ENCODE data around the gene SLC46A1. TPM values are rescaled to one million over a fixed set of nuclear protein-coding genes. Genes with fewer than 3 reads are reported as not detected.
"Not testable (repeated sequence)": the region's sequence is repeated elsewhere in the genome, so short reads cannot be mapped to it uniquely, and the experiment has no call there.

Gene SLC46A1
- 46.2 TPM for total RNA-seq

DNA sequence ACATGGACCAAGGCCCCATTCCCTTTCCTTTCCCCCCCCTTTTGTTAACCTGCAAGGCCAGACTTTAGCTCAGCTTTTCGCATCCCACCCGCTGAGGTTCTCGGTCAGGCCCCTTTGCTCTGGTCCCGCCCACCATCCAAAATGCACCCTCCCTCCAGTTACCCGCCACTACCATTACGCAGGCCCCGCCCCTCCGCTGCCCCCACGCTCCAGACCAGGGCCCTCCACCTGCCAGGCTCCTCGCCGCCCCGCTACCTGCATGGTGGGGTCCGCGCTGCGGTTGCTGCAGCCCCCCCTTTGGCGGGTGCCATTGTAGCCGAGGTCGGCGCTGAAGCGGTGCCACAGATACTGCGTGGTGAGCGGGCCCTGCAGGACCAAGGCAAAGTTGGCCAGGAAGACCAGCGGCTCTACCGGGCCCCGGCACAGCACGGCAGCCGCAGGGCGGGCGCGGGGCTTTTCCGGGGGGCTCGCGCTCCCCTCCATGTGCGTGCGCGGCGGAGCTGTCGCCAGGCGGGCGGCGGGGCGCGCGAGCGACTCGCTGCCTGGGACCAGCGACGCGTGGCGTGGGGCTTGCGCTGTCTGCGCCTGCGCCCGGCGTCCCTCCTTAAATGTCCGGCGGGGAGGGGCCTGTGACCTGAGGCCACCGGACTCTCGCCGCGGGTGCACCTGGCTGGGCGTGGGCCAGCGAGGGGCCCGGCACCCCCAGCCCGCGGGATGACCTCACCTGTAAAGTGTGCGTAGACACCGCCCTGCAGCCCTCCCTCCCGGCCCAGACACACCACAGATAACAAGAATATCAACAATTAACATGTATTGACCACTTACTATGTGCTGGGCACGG is at the start of gene SLC46A1:
TSS of gene SLC46A1 (minus strand) at position 581 of the 841 bp plus-strand sequence. CDS start at position 483, 98 bp downstream.
- DNase-seq (ENCODE audit: low spot score) = peak; percentile 43

DNA sequence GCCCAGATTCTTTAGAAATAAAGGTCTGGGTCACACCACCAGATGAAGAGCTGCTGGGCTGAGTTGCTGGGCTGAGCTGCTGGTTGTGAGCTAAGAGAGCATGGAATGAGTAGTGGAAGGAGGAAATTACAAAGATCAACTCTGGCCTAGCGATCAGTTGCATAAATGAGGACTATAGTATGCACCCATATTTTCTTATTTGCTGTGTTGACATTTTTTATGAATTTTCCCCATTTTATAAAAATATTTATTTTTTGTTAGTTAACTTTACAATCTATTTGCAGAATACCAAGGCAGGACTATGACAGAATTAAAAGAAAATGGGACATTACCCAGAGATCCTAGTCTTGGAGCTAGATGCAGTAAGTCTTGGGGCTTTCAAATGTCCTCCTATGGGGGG is 43.8 kb upstream of the SLC46A1 start:
- DNase-seq (ENCODE audit: low spot score) = no peak

DNA sequence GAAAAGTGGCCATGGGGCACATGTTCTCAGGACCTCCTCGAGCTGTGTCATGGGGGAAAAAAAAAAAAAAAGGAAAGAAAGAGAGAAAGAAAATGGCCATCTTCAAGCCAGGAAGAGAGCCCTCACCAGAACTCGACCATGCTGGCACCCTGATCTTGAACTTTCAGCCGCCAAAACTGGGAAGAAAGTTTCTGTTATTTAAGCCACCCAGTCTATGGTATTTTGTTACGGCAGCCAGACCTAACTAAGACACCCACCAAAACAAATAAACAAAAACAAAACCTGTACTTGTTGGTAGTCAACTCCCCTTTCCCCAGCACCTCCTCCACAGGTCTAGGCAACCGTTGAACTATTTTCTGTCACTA is 41.4 kb upstream of the SLC46A1 start:
- no peak for DNase-seq (ENCODE audit: low spot score)

DNA sequence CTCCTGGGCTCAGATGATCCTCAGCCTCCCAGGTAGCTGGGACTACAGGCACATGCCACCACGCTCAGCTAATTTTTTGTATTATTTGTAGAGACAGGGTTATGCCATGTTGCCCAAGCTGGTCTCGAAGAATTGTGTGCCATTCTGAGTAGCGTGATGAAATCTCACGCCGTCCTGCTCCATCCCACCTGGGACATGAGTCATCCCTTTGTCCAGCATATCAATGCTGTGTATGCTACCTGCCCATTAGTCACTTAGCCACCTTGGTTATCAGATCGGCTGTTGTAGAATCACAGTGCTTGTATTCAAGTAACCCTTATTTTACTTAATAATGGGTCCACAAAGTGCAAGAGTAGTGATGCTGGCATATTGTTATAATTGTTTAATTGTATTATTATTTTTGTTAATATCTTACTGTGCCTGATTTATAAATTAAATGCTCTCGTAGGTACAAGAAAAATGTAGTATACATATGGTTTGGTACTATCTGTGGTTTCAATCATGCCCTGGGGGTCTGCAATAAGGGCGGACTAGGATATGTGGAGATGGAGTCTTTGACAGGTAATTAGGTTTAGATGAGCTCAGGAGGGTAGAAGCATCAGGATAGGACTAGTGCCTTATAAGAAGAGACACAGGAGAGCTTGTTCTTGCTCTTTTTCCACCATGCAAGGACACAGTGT is 40.8 kb upstream of the SLC46A1 start:
- no peak for DNase-seq (ENCODE audit: low spot score)

DNA sequence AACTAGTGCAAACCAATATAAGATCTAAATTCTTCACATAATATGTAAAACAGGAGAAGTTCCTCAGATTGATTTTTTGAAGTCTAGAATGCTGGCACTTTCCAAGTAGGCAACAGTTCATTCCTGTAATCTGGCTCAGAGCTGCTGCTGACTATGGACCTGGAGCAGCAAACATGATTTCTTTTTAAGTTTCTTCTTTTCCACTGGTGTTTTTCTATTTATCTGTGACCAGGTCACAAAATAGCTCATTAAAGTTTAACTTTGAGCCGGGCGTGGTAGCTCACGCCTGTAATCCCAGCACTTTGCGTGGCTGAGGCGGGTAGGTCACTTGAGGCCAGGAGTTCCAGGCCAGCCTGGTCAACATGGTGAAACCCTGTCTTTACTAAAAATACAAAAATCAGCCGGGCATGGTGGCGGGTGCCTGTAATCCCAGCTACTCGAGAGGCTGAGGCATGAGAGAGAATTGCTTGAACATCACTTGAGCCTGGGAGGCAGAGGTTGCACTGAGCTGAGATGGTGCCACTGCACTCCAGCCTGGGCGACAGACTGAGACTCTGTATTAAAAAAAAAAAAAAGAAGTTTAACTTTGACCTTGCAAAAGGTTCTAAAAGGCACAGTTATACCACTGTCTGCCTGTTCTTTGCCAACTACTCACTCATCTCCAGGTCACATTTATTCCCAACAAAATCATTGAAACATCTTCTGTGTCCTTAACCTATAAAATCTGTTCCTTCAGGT is 38.1 kb upstream of the SLC46A1 start:
- DNase-seq (ENCODE audit: low spot score) = no peak

DNA sequence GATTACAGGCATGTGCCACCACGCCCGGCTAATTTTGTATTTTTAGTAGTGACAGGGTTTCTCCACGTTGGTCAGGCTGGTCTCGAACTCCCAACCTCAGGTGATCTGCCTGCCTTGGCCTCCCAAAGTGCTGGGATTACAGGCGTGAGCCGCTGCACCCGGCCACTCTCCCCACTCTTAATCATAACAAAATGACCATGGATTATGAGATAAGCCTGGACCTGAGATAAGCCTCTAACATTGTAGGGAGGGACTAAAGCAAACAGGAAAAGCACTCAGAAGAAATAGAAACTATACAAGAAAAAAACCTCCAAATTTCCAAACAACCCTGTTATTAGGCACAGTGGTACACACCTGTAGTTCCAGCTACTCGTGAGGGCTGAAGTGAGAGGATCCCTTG is 28.3 kb upstream of the SLC46A1 start:
- not testable (repeated sequence) for DNase-seq (ENCODE audit: low spot score)

DNA sequence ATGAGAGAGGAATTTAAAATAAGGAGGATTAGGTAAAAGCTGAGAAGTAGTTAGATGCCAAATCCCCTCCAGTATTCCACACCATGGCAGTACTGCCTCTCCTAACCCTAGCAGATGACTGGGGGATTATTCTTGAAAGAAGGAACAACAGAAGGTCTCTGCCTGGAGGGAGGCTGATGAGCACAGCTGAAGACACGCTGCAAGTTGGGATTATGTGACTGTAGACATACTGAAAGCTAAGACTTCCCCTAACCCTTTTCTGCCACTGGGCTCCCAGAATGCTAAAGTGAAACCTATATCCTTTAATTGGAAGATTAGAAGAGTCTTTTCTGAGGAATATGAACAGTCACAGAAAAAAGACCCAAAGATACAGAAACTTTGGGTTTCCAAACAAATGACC is 27.7 kb upstream of the SLC46A1 start:
- no peak for DNase-seq (ENCODE audit: low spot score)

DNA sequence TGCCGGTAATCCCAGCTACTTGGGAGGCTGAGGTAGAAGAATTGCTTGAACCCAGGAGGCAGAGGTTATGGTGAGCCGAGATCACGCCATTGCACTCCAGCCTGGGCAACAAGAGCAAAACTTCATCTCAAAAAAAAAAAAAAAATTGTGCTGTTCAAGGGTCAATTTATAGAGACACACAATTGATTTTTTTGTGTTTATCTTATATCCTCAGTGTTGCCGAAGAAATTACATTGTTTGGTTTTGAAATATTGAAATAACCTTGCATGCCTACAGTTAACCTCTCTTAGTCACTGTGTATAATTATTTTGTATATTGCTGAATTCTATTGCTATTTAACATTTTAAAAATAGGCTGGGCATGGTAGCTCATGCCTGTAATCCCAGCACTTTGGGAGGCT is 22.0 kb upstream of the SLC46A1 start:
- DNase-seq (ENCODE audit: low spot score) = not testable (repeated sequence)

DNA sequence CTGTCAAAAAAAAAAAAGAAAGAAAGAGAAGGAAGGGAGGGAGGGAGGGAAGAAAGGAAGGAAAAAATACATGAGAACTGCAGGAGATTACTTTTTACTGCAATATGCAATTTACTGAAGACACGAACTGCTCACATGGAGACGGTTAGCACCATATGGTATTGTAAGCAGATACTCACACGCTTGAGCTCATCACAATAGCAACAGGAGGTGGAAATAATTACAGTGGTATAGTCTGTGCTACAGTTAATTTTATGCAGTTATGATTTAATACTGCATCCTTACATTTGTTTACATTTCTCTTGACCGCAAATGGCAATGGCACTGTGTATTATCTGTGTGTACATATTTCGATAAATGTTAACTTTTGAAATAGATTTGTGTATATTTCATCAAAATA is 21.4 kb upstream of the SLC46A1 start:
- DNase-seq (ENCODE audit: low spot score) = no peak

DNA sequence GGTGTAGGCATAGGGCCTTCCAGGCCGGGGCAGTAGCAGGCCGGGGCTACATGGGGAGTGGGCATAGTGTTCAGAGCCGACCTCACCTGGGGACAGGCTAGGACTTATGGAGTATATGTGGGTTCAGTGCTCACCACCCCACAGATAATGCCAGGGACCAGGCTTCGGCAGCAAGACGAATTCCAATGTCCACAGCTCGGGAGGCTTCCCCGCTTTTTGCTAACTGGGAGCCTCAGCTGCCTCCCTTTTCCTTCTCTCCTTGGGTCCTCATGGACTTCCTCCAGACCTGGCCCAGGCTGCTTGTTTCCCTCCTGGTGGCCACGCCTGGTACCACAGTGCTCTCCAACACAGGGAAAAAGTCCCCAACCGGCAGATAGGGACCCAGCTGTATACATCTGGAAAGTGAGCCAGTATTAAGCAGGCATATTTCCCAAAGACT is 20.1 kb upstream of the SLC46A1 start:
- DNase-seq (ENCODE audit: low spot score) = no peak

DNA sequence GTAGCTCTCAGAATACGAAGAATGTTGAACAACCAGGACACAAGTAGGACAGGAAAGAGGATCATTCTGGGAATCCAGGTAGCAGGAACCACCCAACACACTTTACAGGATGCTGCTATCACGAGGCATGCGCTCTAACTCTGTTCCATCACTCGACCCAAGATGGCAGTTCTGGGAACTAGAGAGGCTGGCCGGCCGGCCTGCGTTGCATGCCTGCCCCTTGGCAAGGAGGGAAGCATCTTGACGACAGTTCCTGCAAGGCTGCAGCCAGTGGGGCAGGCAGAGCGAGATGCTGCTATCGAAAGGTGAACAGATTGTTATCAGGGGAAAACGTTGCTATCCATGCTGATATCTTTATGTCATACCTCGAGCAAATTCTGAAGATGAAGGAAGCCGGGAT is 19.2 kb upstream of the SLC46A1 start:
- DNase-seq (ENCODE audit: low spot score) = no peak

DNA sequence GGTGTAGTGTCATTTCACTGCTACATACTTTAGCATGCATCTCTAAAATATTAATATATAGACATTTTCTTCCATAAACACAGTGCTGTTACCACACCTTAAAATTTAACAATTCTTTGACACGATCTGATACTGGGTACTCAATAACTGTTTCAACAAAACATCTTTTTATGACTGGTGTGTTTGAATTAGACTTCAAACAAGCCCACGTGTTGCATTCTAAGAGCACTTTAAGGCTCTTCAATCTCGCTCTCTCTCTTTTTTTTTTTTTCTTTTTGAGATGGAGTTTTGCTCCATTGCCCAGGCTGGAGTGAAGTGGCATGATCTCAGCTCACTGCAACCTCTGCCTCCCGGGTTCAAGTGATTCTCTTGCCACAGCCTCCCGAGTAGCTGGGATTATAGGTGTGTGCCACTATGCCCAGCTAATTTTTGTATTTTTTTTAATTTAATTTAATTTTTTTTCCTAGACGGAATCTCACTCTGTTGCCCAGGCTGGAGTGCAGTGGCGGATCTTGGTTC is 15.8 kb upstream of the SLC46A1 start:
- DNase-seq (ENCODE audit: low spot score) = no peak

DNA sequence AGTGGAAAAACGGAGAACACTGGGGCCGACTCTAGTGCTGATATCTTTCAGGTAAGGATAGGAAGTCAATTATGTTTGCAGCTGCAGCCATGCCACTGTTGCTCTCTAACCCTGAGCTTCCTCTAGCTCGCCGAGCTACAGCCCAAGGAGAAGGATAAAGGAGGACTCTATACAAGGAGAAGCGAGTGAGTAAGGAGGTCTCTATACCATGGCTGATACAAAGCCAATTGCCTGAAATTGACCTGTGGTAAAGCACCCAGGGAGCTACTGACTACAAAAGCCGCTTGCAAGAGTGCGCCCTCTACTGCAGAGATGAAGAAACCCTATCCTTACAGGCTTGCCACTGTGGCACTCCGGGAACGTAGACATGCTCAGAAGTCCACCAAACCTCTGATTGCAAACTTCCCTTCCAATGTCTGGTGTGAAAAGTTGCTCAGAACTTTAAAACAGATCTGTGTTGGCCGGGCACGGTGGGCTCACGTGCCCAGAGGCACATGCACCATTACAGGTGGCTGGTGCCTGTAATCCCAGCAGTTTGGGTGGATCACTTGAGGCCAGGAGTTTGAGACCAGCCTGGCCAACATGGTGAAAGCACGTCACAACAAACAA is 10.8 kb upstream of the SLC46A1 start:
- peak; percentile 65 for DNase-seq (ENCODE audit: low spot score)

DNA sequence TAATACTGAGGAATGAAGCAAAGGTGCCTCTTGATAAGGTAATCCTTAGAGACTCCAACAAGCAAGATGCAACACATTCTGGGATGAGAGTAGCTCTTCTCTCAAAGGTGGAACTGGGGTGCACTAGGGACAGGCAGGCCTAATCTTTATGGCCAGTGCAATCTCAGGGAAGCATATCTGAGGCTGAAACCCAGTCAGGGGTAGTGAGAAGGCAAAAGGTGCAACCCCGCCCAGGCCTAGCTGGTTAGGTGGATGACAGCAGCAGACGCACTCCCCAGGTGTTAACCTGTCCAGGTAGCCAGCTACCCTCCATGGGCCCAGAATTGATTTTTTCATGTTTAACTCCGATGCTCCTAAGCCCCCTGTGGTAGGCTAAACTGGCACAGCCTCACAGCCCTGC is 9.9 kb upstream of the SLC46A1 start:
- DNase-seq (ENCODE audit: low spot score) = no peak

DNA sequence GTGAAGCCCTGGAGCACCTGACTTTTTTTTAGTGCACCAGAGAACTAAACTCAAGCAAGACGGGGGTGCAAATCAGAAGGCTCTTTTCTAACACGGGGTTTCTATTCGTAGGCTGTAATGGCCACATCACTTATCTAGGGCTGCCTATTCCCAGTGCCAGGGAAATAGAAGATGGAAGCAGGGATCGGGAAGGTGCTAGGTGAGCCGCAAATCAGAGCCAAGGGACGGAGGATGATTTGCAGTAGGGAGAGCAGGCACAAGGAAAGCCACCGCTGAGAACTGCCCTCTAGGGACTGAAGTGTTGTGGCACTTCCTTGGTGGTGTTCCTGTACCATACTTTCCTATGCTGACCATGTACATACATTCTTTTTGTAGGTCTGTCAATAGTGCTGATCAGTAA is 7.8 kb upstream of the SLC46A1 start:
- DNase-seq (ENCODE audit: low spot score) = no peak

DNA sequence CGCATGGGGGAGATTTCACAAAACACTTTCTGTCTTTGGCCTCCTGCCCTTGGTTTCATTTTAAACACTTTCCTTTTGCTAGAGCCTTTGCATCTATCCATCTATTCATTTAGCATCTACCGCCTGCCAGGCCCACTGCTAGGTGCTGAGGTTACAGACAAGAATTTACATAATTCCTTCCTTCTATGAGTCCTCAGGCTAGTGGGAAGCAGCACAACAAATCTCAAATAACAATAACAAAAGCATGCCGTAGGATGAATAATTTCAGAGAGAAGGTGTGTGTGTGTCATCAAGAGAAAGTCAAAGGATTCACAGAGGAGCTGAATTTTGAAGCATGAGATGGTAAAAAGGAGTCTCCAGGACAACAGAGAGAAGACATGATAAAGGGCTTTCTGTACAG is 6.1 kb upstream of the SLC46A1 start:
- no peak for DNase-seq (ENCODE audit: low spot score)

DNA sequence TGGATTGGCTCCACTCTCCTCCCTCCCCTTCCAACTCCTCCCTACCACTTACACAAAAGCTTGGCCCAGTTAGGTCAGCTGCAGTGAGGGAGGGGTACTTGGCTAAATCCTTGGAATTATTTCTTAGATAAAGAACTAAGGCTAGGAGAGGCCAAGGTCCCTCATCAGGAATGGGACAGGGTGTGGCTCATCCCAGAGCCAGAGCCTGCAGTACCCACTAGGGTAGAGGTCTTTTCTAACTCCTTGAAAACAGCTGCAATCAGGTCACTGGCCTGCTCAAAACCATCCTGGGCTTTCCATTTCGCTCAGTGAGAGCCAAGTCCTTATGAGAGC is 1.9 kb upstream of the SLC46A1 start:
- DNase-seq (ENCODE audit: low spot score) = no peak

DNA sequence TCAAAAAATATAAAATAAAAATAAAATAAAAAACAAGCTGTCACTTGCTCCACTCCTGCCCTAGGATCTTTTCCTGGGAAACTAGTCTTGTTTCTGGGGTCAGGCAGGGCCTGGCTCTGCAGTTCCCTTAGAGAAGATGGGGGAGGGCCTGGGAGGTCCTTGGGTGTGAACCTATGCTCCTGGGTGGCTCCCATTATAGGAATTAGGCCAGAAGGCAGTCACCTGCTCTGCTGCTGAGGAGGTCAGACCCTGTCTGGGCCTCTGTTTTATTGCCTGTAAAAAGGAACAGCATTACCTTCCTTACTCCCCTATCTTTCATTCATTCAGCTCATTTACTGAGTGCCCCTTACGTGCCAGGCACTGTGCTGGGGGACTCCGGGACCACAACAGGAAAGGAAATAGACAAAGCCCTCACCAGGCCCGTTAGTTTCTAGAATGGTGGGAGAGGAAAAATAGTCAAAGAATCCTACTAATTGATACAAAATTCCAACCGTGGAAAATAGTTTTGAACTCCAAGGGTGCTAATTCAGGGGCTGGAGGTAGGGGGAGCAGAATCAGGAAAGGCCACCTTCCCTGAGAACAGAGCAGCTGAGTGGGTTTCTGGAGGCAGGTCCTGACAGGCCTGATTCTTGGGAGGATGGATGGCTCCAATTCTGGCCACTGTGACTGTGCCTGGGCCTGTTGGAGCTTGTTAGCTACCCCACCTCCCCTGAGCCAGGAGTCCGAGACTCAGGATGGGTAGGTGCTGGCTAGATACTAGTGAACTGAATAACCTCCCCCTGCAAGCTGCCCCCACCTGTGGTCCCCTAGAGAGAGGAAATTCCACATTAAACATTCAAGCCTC is 1.3 kb upstream of the SLC46A1 start:
- no peak for DNase-seq (ENCODE audit: low spot score)

DNA sequence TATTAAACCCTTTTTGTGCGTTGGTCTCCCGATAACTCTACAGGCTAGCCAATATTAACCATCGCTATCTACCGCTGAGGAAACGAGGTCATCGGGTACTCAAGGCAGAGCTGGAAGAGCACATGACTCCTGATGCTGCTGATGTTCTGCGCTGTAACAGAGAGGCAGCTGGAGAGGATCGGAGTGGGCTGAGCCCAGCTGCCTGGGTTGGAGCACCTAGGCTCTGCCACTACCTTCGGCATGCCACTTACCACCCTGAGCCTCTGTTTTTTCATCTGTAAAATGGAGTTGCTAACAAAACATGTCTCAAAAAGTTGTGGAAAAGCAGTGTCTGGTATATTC is 432 bp upstream of the SLC46A1 start:
- no peak for DNase-seq (ENCODE audit: low spot score)

DNA sequence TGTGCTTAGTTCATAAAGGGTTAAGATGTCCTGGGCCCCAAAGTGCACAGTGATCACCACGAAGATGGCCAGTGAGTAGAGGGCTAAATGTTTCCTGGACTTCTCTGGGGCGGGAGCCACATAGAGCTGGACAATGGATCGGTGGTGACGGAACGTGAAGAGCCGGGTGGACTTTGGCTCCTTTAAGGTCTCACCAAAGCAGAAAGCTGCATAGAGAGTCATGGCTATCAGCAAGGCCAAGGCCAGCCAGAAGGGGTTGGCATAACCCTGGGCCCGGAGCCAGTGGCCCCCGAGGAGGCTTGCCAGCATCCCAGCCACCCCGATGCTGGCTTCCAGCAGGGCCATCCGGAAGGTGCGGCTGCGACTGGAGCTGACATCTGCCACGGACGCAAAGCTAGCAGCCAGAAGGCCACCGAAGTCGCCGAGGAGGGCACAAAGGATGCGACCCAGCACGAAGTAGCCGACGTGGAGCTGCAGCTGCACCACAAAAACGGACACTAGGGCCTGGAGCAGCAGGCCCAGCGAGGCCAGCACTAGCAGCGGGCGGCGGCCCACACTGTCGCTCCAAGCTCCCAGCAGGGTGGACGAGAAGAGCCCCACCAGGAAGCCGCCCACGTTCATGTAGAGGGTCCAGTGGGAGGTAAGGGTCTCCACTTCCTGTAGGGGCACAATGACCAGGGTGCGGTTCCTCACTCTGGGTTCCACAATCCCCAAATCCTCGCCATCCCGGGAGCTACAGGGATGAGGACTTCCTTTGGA is 1.0 kb downstream of the SLC46A1 start:
- peak; percentile 76 for DNase-seq (ENCODE audit: low spot score)

DNA sequence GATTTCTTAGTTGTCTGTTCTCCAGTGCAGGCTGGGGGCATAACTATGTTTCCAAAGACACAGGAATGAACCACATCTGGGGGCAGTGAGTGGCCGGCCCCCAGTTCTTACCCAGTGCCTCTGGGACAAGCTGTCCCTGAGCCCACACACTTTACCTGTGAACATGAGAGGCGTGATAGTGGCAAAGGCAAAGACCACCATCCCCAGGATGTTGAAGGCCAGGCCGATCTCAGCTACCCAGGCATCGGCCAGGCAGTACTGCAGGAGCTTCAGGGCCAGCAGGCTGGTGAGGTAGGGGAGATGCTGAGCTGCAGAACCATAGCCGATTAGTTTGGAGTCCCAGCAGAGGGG is 1.6 kb downstream of the SLC46A1 start:
- DNase-seq (ENCODE audit: low spot score) = no peak

Measured in mucosa of gallbladder (tissue), 1 donor.